Activated CD4-positive, alpha-beta T cell treated with anti-CD3 and anti-CD28 coated beads, Interleukin-2, amount 50 U/mL, for 16 hours (primary cell): ENCODE measurements around the gene DLG1.
A peak's percentile ranks its signal among the peaks of the same experiment; 100 is the strongest.

Source experiments
- DNase-seq: peaks from one replicate; pipeline ENCODE4 v3.0.0-alpha.2; 2020

The DLG1 gene

GRCh38 chr3:197298341-197298944 lies at the start of gene DLG1:
DLG1 (minus strand) TSS chr3:197298612; CDS start chr3:197297204, 1,408 bp downstream.
- peak; percentile 89 for DNase-seq

- no peak for DNase-seq
These were observed 49.6 kb upstream of the DLG1 start for GRCh38 chr3:197348014-197348413.

- no peak for DNase-seq
These were observed 47.0 kb upstream of the DLG1 start for GRCh38 chr3:197345390-197345789.

GRCh38 chr3:197344582-197345318 lies 46.3 kb upstream of the DLG1 start:
- DNase-seq = no peak

GRCh38 chr3:197343656-197344408 lies 45.4 kb upstream of the DLG1 start:
- DNase-seq = no peak

- no peak for DNase-seq
These were observed 44.7 kb upstream of the DLG1 start for GRCh38 chr3:197343111-197343510.

GRCh38 chr3:197340521-197340871 lies 42.1 kb upstream of the DLG1 start:
- DNase-seq = no peak

GRCh38 chr3:197339841-197340520 lies 41.6 kb upstream of the DLG1 start:
- DNase-seq = no peak

- no peak for DNase-seq
These were observed 40.2 kb upstream of the DLG1 start for GRCh38 chr3:197338586-197338985.

- no peak for DNase-seq
These were observed 39.2 kb upstream of the DLG1 start for GRCh38 chr3:197337656-197338055.

GRCh38 chr3:197337214-197337613 lies 38.8 kb upstream of the DLG1 start:
- no peak for DNase-seq

GRCh38 chr3:197336348-197336747 lies 37.9 kb upstream of the DLG1 start:
- no peak for DNase-seq

GRCh38 chr3:197335428-197336132 lies 37.2 kb upstream of the DLG1 start:
- no peak for DNase-seq

GRCh38 chr3:197333901-197334639 lies 35.7 kb upstream of the DLG1 start:
- DNase-seq = no peak

GRCh38 chr3:197331131-197331530 lies 32.7 kb upstream of the DLG1 start:
- DNase-seq = no peak

- no peak for DNase-seq
These were observed 31.0 kb upstream of the DLG1 start for GRCh38 chr3:197329382-197329781.

- DNase-seq = no peak
These were observed 29.8 kb upstream of the DLG1 start for GRCh38 chr3:197328198-197328597.

GRCh38 chr3:197327701-197328100 lies 29.3 kb upstream of the DLG1 start:
- DNase-seq = no peak

GRCh38 chr3:197325773-197326172 lies 27.4 kb upstream of the DLG1 start:
- peak; percentile 57 for DNase-seq

- DNase-seq = no peak
These were observed 23.7 kb upstream of the DLG1 start for GRCh38 chr3:197322149-197322548.

GRCh38 chr3:197320582-197320981 lies 22.2 kb upstream of the DLG1 start:
- DNase-seq = no peak
